HG03575 (cell line): ENCODE results near the gene CD84.
"Not testable (repeated sequence)": the region's sequence is repeated elsewhere in the genome, so short reads cannot be mapped to it uniquely, and the experiment has no call there.

Experiments
- ATAC-seq: cut with Tn5 transposase; IDR thresholded peaks from one replicate; pipeline ENCODE4 v1.9.1; 2021; ENCODE audit not compliant: unreplicated experiment, insufficient number of reproducible peaks, low FRiP score; ENCODE audit errors: extremely low read depth

Gene CD84

GRCh38 chr1:160579216-160579701 lies at the start of gene CD84:
TSS of gene CD84 (minus strand) at chr1:160579496. CDS start at chr1:160579437, 59 bp downstream.
- ATAC-seq, result no peak

- no peak for ATAC-seq
Observed at GRCh38 chr1:160628799-160629263, 49.5 kb upstream of the CD84 start.

- ATAC-seq, result not testable (repeated sequence)
Observed at GRCh38 chr1:160627677-160628289, 48.5 kb upstream of the CD84 start.

GRCh38 chr1:160626509-160627342 lies 47.4 kb upstream of the CD84 start:
- peak; percentile 25 for ATAC-seq

GRCh38 chr1:160625725-160626498 lies 46.6 kb upstream of the CD84 start:
- no peak for ATAC-seq

- no peak for ATAC-seq
Observed at GRCh38 chr1:160625321-160625720, 46.0 kb upstream of the CD84 start.

GRCh38 chr1:160624464-160624863 lies 45.2 kb upstream of the CD84 start:
- no peak for ATAC-seq

GRCh38 chr1:160623862-160624261 lies 44.6 kb upstream of the CD84 start:
- ATAC-seq, result no peak

GRCh38 chr1:160623227-160623633 lies 43.9 kb upstream of the CD84 start:
- no peak for ATAC-seq

- no peak for ATAC-seq
Observed at GRCh38 chr1:160622501-160623226, 43.4 kb upstream of the CD84 start.

- ATAC-seq, result no peak
Observed at GRCh38 chr1:160621633-160622413, 42.5 kb upstream of the CD84 start.

- no peak for ATAC-seq
Observed at GRCh38 chr1:160620942-160621632, 41.8 kb upstream of the CD84 start.

GRCh38 chr1:160619742-160620277 lies 40.5 kb upstream of the CD84 start:
- no peak for ATAC-seq

- ATAC-seq, result no peak
Observed at GRCh38 chr1:160618763-160619274, 39.5 kb upstream of the CD84 start.

- ATAC-seq, result no peak
Observed at GRCh38 chr1:160618327-160618726, 39.0 kb upstream of the CD84 start.

- no peak for ATAC-seq
Observed at GRCh38 chr1:160615660-160616059, 36.4 kb upstream of the CD84 start.

GRCh38 chr1:160614410-160614809 lies 35.1 kb upstream of the CD84 start:
- no peak for ATAC-seq
